Right lobe of liver (tissue), 6 donors: ENCODE measurements around the gene SEMA4A. TPM values are rescaled to one million over a fixed set of nuclear protein-coding genes. Genes with fewer than 3 reads are reported as not detected.

Experiments
- ATAC-seq, 4 donors: fragments of 200-7000 bp; cut with Tn5 transposase; one replicate each; pipeline ENCODE4 v1.9.1; 2020; ENCODE audit warnings: mild to moderate bottlenecking in 4 of 4, moderate library complexity in 4 of 4
- DNase-seq, 3 donors: peaks; one replicate each; pipeline ENCODE4 v3.0.0-alpha.2; 2020
- H3K27ac ChIP-seq, 3 donors: fragments of 200-600 bp; one replicate each; pipeline ENCODE4 v1.8.0; 2022
- H3K27me3 ChIP-seq, 2 donors: fragments of 200-600 bp; one replicate each; pipeline ENCODE4 v1.8.0; 2022
- H3K36me3 ChIP-seq, 4 donors: fragments of 200-600 bp; sonication (generic) in 1 of 4; one replicate each; pipeline versions ENCODE4 v1.5.1 to v1.8.0; 2017 to 2022; ENCODE audit warnings: control low read depth in 1 of 4
- H3K4me1 ChIP-seq, 4 donors: fragments of 200-600 bp; sonication (generic) in 1 of 4; one replicate each; pipeline versions ENCODE4 v1.5.1 to v1.8.0; 2017 to 2022; ENCODE audit warnings: control low read depth in 1 of 4
- H3K4me3 ChIP-seq, 3 donors: fragments of 200-600 bp; one replicate each; pipeline ENCODE4 v1.8.0; 2022
- H3K9me3 ChIP-seq, 4 donors: fragments of 200-600 bp; sonication (generic) in 1 of 4; one replicate each; pipeline versions ENCODE4 v1.5.1 to v1.8.0; 2017 to 2022; ENCODE audit warnings: control low read depth in 1 of 4
- POLR2A ChIP-seq: fragments of 450-650 bp; IDR thresholded peaks from one replicate; pipeline ENCODE4 v1.6.1; 2017; ENCODE audit warnings: antibody characterized with exemption, mild to moderate bottlenecking
- WGBS: methylation state at CpG from one replicate; pipeline ENCODE4 v1.1.6; 2018; ENCODE audit warnings: low coverage, low lambda C conversion rate; ENCODE audit not compliant: insufficient coverage; ENCODE audit errors: missing lambda C conversion rate; 5-methylcytosine and 5-hydroxymethylcytosine counted together
- intact Hi-C, 2 donors: fragments of 100-400 bp; cut with DNase I; formaldehyde crosslinking; loops; one replicate each; pipeline versions ENCODE4 v1.11.2 to v1.14.1; 2022
- total RNA-seq, 6 experiments: library from RNA; depleted of rRNA in 2 of 6; stranded (reverse); fragments of >200 nt in 2 of 6; fragmentation: NEBNext Ultra II Directional in 3 of 6; extraction: Animal tissue kit (Norgen Biotek cat#: 25700) in 3 of 6; gene quantifications; one replicate each; pipeline versions ENCODE4 v1.1.0 to v1.2.4, GENCODE V29; 2016 to 2023
- TF ChIP-seq, protein P1 (sequence below), 4 donors: fragments of 200-600 bp in 3 of 4; fragments of 450-650 bp in 1 of 4; IDR thresholded peaks; one replicate each; pipeline versions ENCODE4 v1.5.1 to v1.8.0; 2016 to 2022; ENCODE audit warnings: antibody characterized with exemption in 4 of 4, mild to moderate bottlenecking in 2 of 4
- donor health status: DM: no; HTN: yes; CAD: no.
- donor health status: DM: no; HTN: no; CAD: no.
- donor health status: DM: no; HTN: no; CAD: no.
- donor health status: DM: no; HTN: yes; CAD: no.
- donor health status: DM: no; HTN: yes; CAD: no.

The SEMA4A gene
- total RNA-seq, 6 experiments from 2014 or later: 0.62 to 2.6 (median 1.3) TPM

DNA sequence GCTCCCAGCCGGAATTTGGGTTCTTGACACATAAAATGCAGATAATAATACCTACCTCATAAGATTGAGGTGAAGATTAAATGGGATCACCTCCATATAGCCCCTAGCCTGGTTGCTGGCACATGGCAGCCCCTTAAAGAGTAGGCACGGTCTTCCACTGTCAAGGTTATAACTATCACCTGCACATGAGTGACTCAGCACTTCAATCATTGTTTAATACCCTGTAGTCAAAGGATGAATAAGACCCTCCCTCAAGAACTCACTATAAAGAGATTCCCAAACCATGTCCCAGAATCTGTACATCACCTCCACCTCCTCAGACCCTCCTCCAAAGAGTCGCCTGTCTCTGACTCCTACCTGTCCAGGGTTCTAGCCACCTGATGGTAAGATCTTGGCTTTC, 45.3 kb upstream of the SEMA4A start:
- peaks cover 0 to 11% (median 3%) of the 10 kb centered on the region in 4 donors for H3K4me1 ChIP-seq
- no peaks in the 10 kb centered on the region for H3K9me3 ChIP-seq
- WGBS: 87% methylated on average over 3 of the region's 3 CpGs
- no peak for ATAC-seq
- H3K4me3 ChIP-seq: no peak overlapping the region
- intact Hi-C loops: no loop called here
- H3K27me3 ChIP-seq: no peaks in the 10 kb centered on the region
- TF ChIP-seq, protein P1, sequence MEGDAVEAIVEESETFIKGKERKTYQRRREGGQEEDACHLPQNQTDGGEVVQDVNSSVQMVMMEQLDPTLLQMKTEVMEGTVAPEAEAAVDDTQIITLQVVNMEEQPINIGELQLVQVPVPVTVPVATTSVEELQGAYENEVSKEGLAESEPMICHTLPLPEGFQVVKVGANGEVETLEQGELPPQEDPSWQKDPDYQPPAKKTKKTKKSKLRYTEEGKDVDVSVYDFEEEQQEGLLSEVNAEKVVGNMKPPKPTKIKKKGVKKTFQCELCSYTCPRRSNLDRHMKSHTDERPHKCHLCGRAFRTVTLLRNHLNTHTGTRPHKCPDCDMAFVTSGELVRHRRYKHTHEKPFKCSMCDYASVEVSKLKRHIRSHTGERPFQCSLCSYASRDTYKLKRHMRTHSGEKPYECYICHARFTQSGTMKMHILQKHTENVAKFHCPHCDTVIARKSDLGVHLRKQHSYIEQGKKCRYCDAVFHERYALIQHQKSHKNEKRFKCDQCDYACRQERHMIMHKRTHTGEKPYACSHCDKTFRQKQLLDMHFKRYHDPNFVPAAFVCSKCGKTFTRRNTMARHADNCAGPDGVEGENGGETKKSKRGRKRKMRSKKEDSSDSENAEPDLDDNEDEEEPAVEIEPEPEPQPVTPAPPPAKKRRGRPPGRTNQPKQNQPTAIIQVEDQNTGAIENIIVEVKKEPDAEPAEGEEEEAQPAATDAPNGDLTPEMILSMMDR (IDR thresholded peaks at IDR 0.05): no peak
- no peak for TF ChIP-seq POLR2A
- H3K36me3 ChIP-seq: no peaks in the 10 kb centered on the region
- no peak overlapping the region for H3K27ac ChIP-seq
- no peak for DNase-seq

DNA sequence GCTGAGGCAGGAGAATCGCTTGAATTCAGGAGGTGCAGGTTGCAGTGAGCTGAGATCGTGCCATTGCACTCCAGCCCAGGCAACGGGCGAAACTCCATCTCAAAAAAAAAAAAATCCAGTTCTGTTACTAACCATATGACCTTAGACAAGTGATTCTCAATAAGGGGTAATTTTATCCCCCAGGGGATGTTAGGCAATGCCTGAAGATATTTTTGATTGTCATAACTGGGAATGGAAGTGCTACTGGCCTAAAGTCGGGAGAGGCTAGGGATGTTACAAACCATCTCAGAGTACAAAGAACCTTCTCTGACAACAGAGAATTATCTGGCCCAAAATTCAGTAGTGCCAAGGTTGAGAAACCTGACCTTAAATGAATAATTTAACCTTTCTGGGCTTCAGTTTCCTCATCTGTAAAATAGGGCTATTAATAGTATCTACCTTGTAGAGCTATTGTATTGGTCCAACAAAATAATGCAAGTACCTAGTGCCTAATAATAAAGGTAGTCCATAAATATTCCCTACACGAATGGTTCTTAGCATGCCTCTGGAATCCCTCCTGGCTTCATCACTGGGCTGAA, 44.6 kb upstream of the SEMA4A start:
- H3K4me3 ChIP-seq: no peak overlapping the region
- no peaks in the 10 kb centered on the region for H3K36me3 ChIP-seq
- no peak overlapping the region for H3K27ac ChIP-seq
- peaks cover 0 to 7% (median 3%) of the 10 kb centered on the region in 4 donors for H3K4me1 ChIP-seq
- DNase-seq (no peak), ATAC-seq (no peak)
- intact Hi-C loops: no loop called here
- H3K27me3 ChIP-seq: no peaks in the 10 kb centered on the region
- WGBS: 84% methylated on average over 5 of the region's 6 CpGs
- no peaks in the 10 kb centered on the region for H3K9me3 ChIP-seq
- no peak for TF ChIP-seq POLR2A
- TF ChIP-seq, protein P1 (IDR thresholded peaks at IDR 0.05): no peak

DNA sequence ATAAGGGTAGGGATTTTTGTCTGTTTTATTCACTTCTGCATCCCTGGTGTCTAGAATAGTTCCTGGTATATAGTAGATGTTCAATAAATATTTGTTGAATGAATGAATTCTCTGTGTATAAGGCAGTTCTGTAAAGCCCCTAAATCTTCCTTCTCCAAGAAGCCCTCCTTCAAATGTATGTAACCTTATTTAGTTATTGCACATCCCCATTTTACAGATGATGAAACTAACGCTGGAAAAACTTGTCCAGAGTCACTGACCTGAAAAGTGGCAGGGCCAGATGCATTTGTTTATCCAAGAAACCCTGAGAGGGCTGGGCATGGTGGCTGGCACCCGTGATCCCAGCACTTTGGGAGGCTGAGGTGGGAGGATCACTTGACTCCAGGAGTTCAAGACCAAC, 43.1 kb upstream of the SEMA4A start:
- ATAC-seq: no peak
- 40% methylated on average over 1 of the region's 2 CpGs for WGBS
- no peak for DNase-seq
- intact Hi-C loops: no loop called here
- Histone ChIP-seq H3K36me3 (no peaks in the 10 kb centered on the region), H3K27ac (no peak overlapping the region), H3K4me1 (peaks cover 0 to 10% (median 3%) of the 10 kb centered on the region in 4 donors), H3K27me3 (no peaks in the 10 kb centered on the region), H3K9me3 (no peaks in the 10 kb centered on the region), H3K4me3 (no peak overlapping the region)
- TF ChIP-seq, protein P1 (IDR thresholded peaks at IDR 0.05): no peak
- TF ChIP-seq POLR2A: no peak

DNA sequence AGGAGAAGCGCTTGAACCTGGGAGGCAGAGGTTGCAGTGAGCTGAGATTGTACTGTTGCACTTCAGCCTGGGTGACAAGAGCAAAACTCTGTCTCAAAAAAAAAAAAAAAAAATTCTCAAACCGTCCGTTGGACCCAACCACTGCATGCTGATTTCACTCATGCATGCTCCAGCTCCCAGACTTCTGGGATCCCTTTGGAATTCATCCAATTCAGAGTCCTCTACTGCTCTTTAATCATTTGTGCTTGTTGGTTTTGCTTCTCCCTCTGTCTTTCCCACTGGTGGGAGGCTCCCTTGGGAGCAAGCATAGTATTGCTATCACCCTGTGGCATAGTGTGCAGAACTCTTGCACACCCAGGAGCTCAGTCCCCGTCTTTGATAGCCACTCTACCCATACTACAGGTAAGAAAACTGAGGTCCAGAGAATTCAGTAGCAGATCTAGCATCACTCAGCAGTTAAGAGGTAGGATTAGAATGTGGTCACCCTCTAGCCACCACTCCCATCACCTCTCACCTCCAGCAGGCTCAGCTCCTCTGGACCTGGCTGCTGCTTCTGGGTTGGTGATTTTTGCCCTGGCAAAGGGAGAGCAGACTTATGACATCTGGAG, 41.9 kb upstream of the SEMA4A start:
- 80% methylated on average over 4 of the region's 4 CpGs for WGBS

More for the DNA sequence above, 41.9 kb upstream of the SEMA4A start:
- intact Hi-C loops: no loop called here
- Histone ChIP-seq H3K9me3 (no peaks in the 10 kb centered on the region), H3K4me3 (no peak overlapping the region), H3K27me3 (no peaks in the 10 kb centered on the region), H3K36me3 (no peaks in the 10 kb centered on the region), H3K4me1 (peaks cover 0 to 6% (median under 1%) of the 10 kb centered on the region in 4 donors), H3K27ac (no peak overlapping the region)
- no peak for ATAC-seq
- DNase-seq: no peak
- TF ChIP-seq, protein P1 (IDR thresholded peaks at IDR 0.05): no peak
- no peak for TF ChIP-seq POLR2A
